Neuronal stem cell (in vitro differentiated cells): Measurements from ENCODE around the gene MMP11.

Experiments
- DNase-seq: peaks from one replicate; pipeline ENCODE4 v3.0.0-alpha.2; 2013; ENCODE audit warnings: low spot score
- H2AFZ ChIP-seq: one replicate; pipeline ENCODE4 v1.6.1; 2013; ENCODE audit warnings: mild to moderate bottlenecking, low read length, inconsistent platforms
- H2AK5ac ChIP-seq: 2 replicates; pipeline ENCODE4 v1.6.1; 2013; ENCODE audit warnings: low read depth, mild to moderate bottlenecking, inconsistent platforms, low read length, moderate library complexity, mixed read lengths
- H2BK120ac ChIP-seq: 2 replicates; pipeline ENCODE4 v1.6.1; 2013; ENCODE audit warnings: low read depth, mild to moderate bottlenecking, inconsistent platforms, low read length, moderate library complexity, mixed read lengths
- H2BK12ac ChIP-seq: one replicate; pipeline ENCODE4 v1.6.1; 2013; ENCODE audit warnings: low read length, inconsistent platforms
- H2BK15ac ChIP-seq: 2 replicates; pipeline ENCODE4 v1.6.1; 2013; ENCODE audit warnings: mild to moderate bottlenecking, low read length, inconsistent platforms, mixed read lengths
- H2BK5ac ChIP-seq: one replicate; pipeline ENCODE4 v1.6.1; 2013; ENCODE audit warnings: inconsistent platforms, mild to moderate bottlenecking, low read length, moderate library complexity
- H3K14ac ChIP-seq: one replicate; pipeline ENCODE4 v1.6.1; 2013; ENCODE audit warnings: low read length, inconsistent platforms
- H3K18ac ChIP-seq: 2 replicates; pipeline ENCODE4 v1.6.1; 2013; ENCODE audit warnings: low read length, inconsistent platforms
- H3K23ac ChIP-seq: 2 replicates; pipeline ENCODE4 v1.6.1; 2013; ENCODE audit warnings: low read depth, mild to moderate bottlenecking, mixed read lengths, low read length, inconsistent platforms; ENCODE audit not compliant: poor library complexity
- H3K27ac ChIP-seq: replicated peaks from 3 replicates; pipeline ENCODE4 v1.5.1; 2013; ENCODE audit warnings: low read length, inconsistent platforms
- H3K27me3 ChIP-seq, 3 experiments: 2 replicates each; pipeline ENCODE4 v1.6.1; 2013; ENCODE audit warnings: low read length in 3 of 3, mild to moderate bottlenecking in 2 of 3, inconsistent platforms in 1 of 3, low read depth in 1 of 3, mixed read lengths in 1 of 3, moderate library complexity in 1 of 3; ENCODE audit not compliant: control insufficient read depth in 3 of 3, insufficient read depth in 3 of 3
- H3K36me3 ChIP-seq, 2 donors: replicated peaks in 1 of 2; 2 replicates each; pipeline ENCODE4 v1.6.1; 2013; ENCODE audit warnings: low read length in 2 of 2; ENCODE audit not compliant: control insufficient read depth in 2 of 2, insufficient read depth in 2 of 2
- H3K4ac ChIP-seq: 2 replicates; pipeline ENCODE4 v1.6.1; 2013; ENCODE audit warnings: inconsistent platforms, mild to moderate bottlenecking, low read length, moderate library complexity
- H3K4me1 ChIP-seq, 2 donors: 1 replicate in 1 of 2; 2 replicates in 1 of 2; pipeline ENCODE4 v1.6.1; 2013; ENCODE audit warnings: low read length in 2 of 2, low read depth in 1 of 2; ENCODE audit not compliant: control insufficient read depth in 2 of 2, insufficient read depth in 1 of 2
- H3K4me2 ChIP-seq: one replicate; pipeline ENCODE4 v1.6.1; 2013; ENCODE audit warnings: mild to moderate bottlenecking, low read length, inconsistent platforms; ENCODE audit not compliant: insufficient read depth, poor library complexity, severe bottlenecking
- H3K4me3 ChIP-seq, 2 donors: 2 replicates each; pipeline ENCODE4 v1.5.1; 2013; ENCODE audit warnings: low read length in 2 of 2, mild to moderate bottlenecking in 2 of 2, inconsistent platforms in 1 of 2, moderate library complexity in 1 of 2
- H3K79me1 ChIP-seq: one replicate; pipeline ENCODE4 v1.6.1; 2013; ENCODE audit warnings: low read depth, mild to moderate bottlenecking, inconsistent platforms, low read length, moderate library complexity
- H3K9ac ChIP-seq: one replicate; pipeline ENCODE4 v1.6.1; 2013; ENCODE audit warnings: mild to moderate bottlenecking, low read depth, low read length, inconsistent platforms; ENCODE audit not compliant: poor library complexity
- H3K9me3 ChIP-seq, 2 donors: replicated peaks in 1 of 2; 2 replicates each; pipeline versions ENCODE3 to v1.6.1; 2013; ENCODE audit warnings: low read length in 2 of 2, mild to moderate bottlenecking in 2 of 2, inconsistent platforms in 1 of 2, low read depth in 1 of 2, mixed read lengths in 1 of 2, moderate library complexity in 1 of 2; ENCODE audit not compliant: control insufficient read depth in 2 of 2, insufficient read depth in 1 of 2
- H4K8ac ChIP-seq: one replicate; pipeline ENCODE4 v1.6.1; 2013; ENCODE audit warnings: low read depth, mild to moderate bottlenecking, inconsistent platforms, low read length, moderate library complexity
- H4K91ac ChIP-seq: one replicate; pipeline ENCODE4 v1.6.1; 2013; ENCODE audit warnings: low read length, low read depth, mild to moderate bottlenecking, inconsistent platforms; ENCODE audit not compliant: poor library complexity
- WGBS, 2 donors: extraction: QIAGEN DNeasy Blood & Tissue Kit; methylation state at CpG; one replicate each; pipeline ENCODE4 v1.1.7; 2013; ENCODE audit warnings: missing lambda C conversion rate in 2 of 2, mixed read lengths in 1 of 2; ENCODE audit not compliant: insufficient read length in 2 of 2, insufficient replicate concordance in 1 of 2; ENCODE audit errors: extremely low coverage in 2 of 2; 5-methylcytosine and 5-hydroxymethylcytosine counted together

MMP11 gene

GRCh38 chr22:23754220-23754919, 18.3 kb upstream of the MMP11 start, which contains the start of gene VPREB3:
VPREB3 (minus strand) TSS chr22:23754425; CDS start chr22:23754363, 62 bp downstream.
- Histone ChIP-seq H3K9ac (no peak within 1 kb of the TSS), H4K8ac (no peak within 1 kb of the TSS), H2BK15ac (no peak within 1 kb of the TSS), H3K18ac (no peak within 1 kb of the TSS), H2BK5ac (no peak within 1 kb of the TSS), H3K9me3 (no peaks in the 10 kb centered on the region), H3K27ac (no peak within 1 kb of the TSS), H3K79me1 (peaks cover 2% of the 10 kb centered on the region), H4K91ac (no peak within 1 kb of the TSS), H3K4me3 (no peak within 1 kb of the TSS), H2AK5ac (no peak within 1 kb of the TSS), H2BK12ac (no peak within 1 kb of the TSS), H3K4ac (no peak within 1 kb of the TSS), H3K23ac (no peak within 1 kb of the TSS), H3K36me3 (no peaks in the 10 kb centered on the region), H2BK120ac (no peak within 1 kb of the TSS), H3K14ac (no peak within 1 kb of the TSS), H3K4me1 (peaks cover 4 to 5% of the 10 kb centered on the region in 2 donors), H3K27me3 (peaks cover 0 to 4% (median 0%) of the 10 kb centered on the region in 3 experiments), H2AFZ (no peak within 1 kb of the TSS), H3K4me2 (no peak within 1 kb of the TSS)
- no peak for DNase-seq
- no CpG with 5 or more reads among the region's 14 CpGs for WGBS, 2 donors

- no peak overlapping the region for H3K9ac ChIP-seq
- H2BK12ac ChIP-seq: no peak overlapping the region
- no peak overlapping the region for H2BK120ac ChIP-seq
- H3K9me3 ChIP-seq: no peaks in the 10 kb centered on the region
- no peak overlapping the region for H3K14ac ChIP-seq
- DNase-seq: no peak
- no peak overlapping the region for H3K4ac ChIP-seq
- H3K36me3 ChIP-seq: no peaks in the 10 kb centered on the region
- no peaks in the 10 kb centered on the region for H3K79me1 ChIP-seq
- H4K91ac ChIP-seq: no peak overlapping the region
- H3K4me1 ChIP-seq: peaks cover 0 to 1% of the 10 kb centered on the region in 2 donors
- no peak overlapping the region for H3K4me3 ChIP-seq
- no peak overlapping the region for H3K27ac ChIP-seq
- H2BK5ac ChIP-seq: no peak overlapping the region
- no peaks in the 10 kb centered on the region for H3K27me3 ChIP-seq
- H2BK15ac ChIP-seq: no peak overlapping the region
- H3K18ac ChIP-seq: no peak overlapping the region
- H2AK5ac ChIP-seq: no peak overlapping the region
- H3K4me2 ChIP-seq: no peak overlapping the region
- no peak overlapping the region for H4K8ac ChIP-seq
- no CpG with 5 or more reads among the region's 6 CpGs for WGBS, 2 donors
- H3K23ac ChIP-seq: no peak overlapping the region
- H2AFZ ChIP-seq: no peak overlapping the region
Measured at GRCh38 chr22:23754980-23755636, 17.5 kb upstream of the MMP11 start.

DNA sequence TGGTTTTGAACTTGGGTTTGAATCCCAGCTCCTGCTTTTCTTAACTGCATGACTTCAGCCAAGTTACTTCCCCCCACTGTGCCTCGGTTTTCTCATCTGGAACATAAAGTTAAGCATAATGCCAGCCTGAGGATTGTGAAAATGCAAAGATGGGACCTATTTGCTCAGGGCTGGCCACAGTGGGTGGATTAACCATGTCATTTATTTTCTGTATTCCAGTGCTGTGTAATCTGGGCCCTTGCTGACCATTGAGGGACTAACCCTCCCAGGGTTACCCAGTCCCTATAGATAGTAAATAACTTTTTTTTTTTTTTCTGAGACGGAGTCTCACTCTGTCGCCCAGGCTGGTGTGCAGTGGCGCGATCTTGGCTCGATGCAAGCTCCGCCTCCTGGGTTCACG, 16.9 kb upstream of the MMP11 start:
- no peak overlapping the region for H4K8ac ChIP-seq
- H3K36me3 ChIP-seq: no peaks in the 10 kb centered on the region
- H3K4me1 ChIP-seq: no peaks in the 10 kb centered on the region
- H2BK15ac ChIP-seq: no peak overlapping the region
- H3K27ac ChIP-seq: no peak overlapping the region
- no peak overlapping the region for H3K4ac ChIP-seq
- H3K9ac ChIP-seq: no peak overlapping the region
- no peak overlapping the region for H3K18ac ChIP-seq
- no peaks in the 10 kb centered on the region for H3K27me3 ChIP-seq
- no peak overlapping the region for H2BK120ac ChIP-seq
- H2AFZ ChIP-seq: no peak overlapping the region
- H3K14ac ChIP-seq: no peak overlapping the region
- H3K23ac ChIP-seq: no peak overlapping the region
- H3K79me1 ChIP-seq: no peaks in the 10 kb centered on the region
- DNase-seq: no peak
- H3K4me2 ChIP-seq: no peak overlapping the region
- no peak overlapping the region for H3K4me3 ChIP-seq
- no peaks in the 10 kb centered on the region for H3K9me3 ChIP-seq
- H2BK12ac ChIP-seq: no peak overlapping the region
- H2BK5ac ChIP-seq: no peak overlapping the region
- no peak overlapping the region for H2AK5ac ChIP-seq
- WGBS, 2 donors: no CpG with 5 or more reads among the region's 8 CpGs
- H4K91ac ChIP-seq: no peak overlapping the region

DNA sequence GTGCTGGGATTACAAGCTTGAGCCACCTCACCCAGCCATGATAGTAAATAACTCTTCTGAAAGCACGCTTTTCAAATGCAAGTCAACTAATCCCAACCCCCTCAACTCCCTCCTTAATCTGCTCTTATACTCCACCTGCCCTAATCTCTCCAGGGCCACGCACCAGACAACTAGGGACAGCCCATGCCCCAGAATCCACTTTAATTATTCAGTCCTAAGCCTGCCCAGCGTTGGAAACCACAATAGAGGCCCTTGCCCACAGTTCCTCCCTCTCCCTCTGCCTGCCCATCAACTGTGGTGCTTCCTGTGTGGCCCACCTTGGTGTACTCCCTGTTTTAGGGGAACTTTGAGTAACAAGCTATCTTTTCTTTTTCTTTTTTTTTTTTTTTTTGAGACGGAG, 15.8 kb upstream of the MMP11 start:
- no peak overlapping the region for H3K23ac ChIP-seq
- no peaks in the 10 kb centered on the region for H3K79me1 ChIP-seq
- no peak overlapping the region for H3K9ac ChIP-seq
- no peak overlapping the region for H4K8ac ChIP-seq
- no peak overlapping the region for H3K4ac ChIP-seq
- no peak overlapping the region for H2BK12ac ChIP-seq
- no peak overlapping the region for H4K91ac ChIP-seq
- no peak overlapping the region for H2BK15ac ChIP-seq
- H2AFZ ChIP-seq: no peak overlapping the region
- no peak overlapping the region for H2BK5ac ChIP-seq
- H3K14ac ChIP-seq: no peak overlapping the region
- no peak overlapping the region for H3K4me3 ChIP-seq
- no CpG with 5 or more reads among the region's 4 CpGs for WGBS, 2 donors
- H3K36me3 ChIP-seq: no peaks in the 10 kb centered on the region
- H3K4me1 ChIP-seq: no peaks in the 10 kb centered on the region
- no peak overlapping the region for H3K18ac ChIP-seq
- no peaks in the 10 kb centered on the region for H3K9me3 ChIP-seq
- no peak for DNase-seq
- no peaks in the 10 kb centered on the region for H3K27me3 ChIP-seq
- H2BK120ac ChIP-seq: no peak overlapping the region
- no peak overlapping the region for H3K27ac ChIP-seq
- H2AK5ac ChIP-seq: no peak overlapping the region
- no peak overlapping the region for H3K4me2 ChIP-seq
